Measurements from ENCODE around the gene TMEM201. TPM values are rescaled to one million over a fixed set of nuclear protein-coding genes. Genes with fewer than 3 reads are reported as not detected.

The TMEM201 gene
- total and polyA plus RNA-seq, 9 of the 15 experiments (the other 6 are each of a cell fraction or from before 2014, with no cell fraction given): 0.42 to 51.3 (median 7.4) TPM

- TF ChIP-seq ZBTB26 (CRISPR knock-in tag; IDR thresholded peaks at IDR 0.05) (no peak), THRA (IDR thresholded peaks at IDR 0.05) (peak; percentile 75; the same call in 1 of the 2 replicates), LARP7 (IDR thresholded peaks at IDR 0.05) (no peak), ZNF518B (CRISPR knock-in tag; IDR thresholded peaks at IDR 0.05) (no peak), BCOR (IDR thresholded peaks at IDR 0.05) (no peak), MAFF (IDR thresholded peaks at IDR 0.05; ENCODE audit: low read length) (no peak), JUND (IDR thresholded peaks at IDR 0.05; ENCODE audit: borderline replicate concordance, low read depth, low read length) (no peak), JUND (tag; IDR thresholded peaks at IDR 0.05; ENCODE audit: borderline replicate concordance, low read depth, low read length) (peak; percentile 41; the same call in 1 of the 3 replicates), SIN3A (IDR thresholded peaks at IDR 0.05; ENCODE audit: borderline replicate concordance in 2 of 2, control insufficient read depth in 1 of 2, low read depth in 2 of 2, low read length in 2 of 2) (no peak), PHF8 (IDR thresholded peaks at IDR 0.05; ENCODE audit: borderline replicate concordance, low read length) (no peak), ZNF655 (CRISPR knock-in tag; IDR thresholded peaks at IDR 0.05) (no peak), SMAD4 (CRISPR knock-in tag; conservative IDR thresholded peaks at IDR 0.05) (no peak), RFX1 (IDR thresholded peaks at IDR 0.05) (peak; percentile 88), GTF2E2 (tag; IDR thresholded peaks at IDR 0.05) (no peak), CCAR2 (IDR thresholded peaks at IDR 0.05; ENCODE audit: low read depth, low read length) (no peak), CBFA2T2 (conservative IDR thresholded peaks at IDR 0.05) (no peak), NFRKB (IDR thresholded peaks at IDR 0.05; ENCODE audit: low read depth) (no peak), KAT7 (CRISPR knock-in tag; IDR thresholded peaks at IDR 0.05; ENCODE audit: borderline replicate concordance) (no peak)
Measured at GRCh38 chr1:9561429-9561828, 27.3 kb upstream of the TMEM201 start (continued).

Measured in K562 (cell line).